Raji (cell line): Measurements from ENCODE around the gene SLC35G6.

Experiments used
- POLR2A ChIP-seq: IDR thresholded peaks from 2 replicates; pipeline ENCODE4 v1.6.1; 2011; ENCODE audit warnings: low read depth, low read length, control low read depth; ENCODE audit not compliant: insufficient read depth

SLC35G6 gene

DNA sequence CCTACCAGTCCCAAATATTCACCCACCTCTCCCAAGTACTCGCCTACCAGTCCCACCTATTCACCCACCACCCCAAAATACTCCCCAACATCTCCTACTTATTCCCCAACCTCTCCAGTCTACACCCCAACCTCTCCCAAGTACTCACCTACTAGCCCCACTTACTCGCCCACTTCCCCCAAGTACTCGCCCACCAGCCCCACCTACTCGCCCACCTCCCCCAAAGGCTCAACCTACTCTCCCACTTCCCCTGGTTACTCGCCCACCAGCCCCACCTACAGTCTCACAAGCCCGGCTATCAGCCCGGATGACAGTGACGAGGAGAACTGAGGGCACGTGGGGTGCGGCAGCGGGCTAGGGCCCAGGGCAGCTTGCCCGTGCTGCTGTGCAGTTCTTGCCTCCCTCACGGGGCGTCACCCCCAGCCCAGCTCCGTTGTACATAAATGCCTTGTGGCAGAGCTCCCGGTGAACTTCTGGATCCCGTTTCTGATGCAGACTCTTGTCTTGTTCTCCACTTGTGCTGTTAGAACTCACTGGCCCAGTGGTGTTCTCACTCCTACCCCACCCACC, 32.7 kb downstream of the SLC35G6 start:
- no peak for TF ChIP-seq POLR2A

DNA sequence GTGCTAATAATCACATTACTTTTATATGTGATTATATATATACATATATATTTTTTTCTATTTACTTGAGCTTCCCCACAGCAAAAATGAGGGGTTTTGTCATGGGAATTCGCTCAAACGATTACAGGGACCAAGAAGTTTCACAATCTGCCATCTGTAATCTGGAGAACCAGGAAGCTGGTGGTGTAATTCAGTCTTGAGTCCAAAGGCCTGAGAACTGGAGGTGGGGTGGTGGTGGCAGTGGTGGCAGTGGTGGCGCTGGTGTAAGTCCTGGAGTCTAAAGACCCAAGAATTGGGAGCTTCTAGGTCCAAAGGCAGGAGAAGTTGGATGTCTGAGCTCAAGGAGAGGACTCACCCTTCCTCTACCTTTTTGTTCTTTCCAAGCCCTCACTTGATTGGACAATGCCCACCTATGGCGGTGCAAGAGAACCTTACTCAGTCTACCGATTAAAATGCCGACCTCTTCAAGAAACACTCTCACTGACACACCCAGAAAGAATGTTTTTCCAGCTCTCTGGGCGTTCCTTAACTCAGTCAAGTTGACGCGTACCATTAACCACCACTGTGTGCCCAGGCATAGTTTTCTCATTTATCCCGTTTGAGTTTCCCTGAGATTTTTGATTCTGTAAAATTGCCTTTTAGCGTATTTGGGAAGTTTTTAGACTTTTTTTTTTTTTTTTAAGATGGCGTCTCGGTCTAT, 34.8 kb downstream of the SLC35G6 start:
- TF ChIP-seq POLR2A, result no peak

DNA sequence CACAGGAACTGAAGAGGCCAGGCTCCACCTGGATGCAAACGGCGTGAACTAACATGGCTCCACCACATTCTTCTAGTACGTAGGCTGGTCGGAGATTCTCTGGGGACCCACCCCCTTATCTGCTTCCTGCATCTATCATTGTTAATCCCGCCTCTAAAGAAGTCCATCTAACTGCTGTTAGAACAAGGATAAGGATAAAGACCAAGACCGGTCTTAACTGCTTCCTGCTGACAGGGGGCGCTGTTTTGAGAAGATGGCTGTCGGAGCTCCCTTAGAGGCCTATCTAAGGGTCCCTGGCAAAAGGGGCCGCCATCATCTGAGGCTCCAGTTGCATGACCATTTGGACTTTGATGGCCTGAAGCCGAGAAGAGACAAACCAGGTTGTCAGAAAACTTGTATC, 41.8 kb downstream of the SLC35G6 start:
- TF ChIP-seq POLR2A, result no peak

DNA sequence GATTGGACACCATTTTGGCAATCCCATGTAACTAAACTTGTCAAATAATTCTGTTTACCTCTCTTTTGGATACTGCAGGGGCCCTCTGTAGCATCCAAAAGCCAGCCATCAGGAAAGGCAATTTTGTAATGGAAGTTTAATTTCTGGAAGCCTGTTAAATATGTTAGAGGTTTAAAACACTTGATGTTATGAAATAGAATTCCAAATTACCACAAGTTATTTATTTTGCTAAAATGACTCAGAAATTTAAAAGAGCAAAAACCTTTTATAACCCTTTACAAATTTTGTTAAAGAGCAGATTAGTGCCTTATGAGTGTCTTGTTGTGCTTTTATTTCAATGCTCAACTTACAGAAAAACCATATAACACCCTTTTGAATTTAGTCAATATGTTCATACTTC, 47.6 kb downstream of the SLC35G6 start:
- TF ChIP-seq POLR2A, result no peak

DNA sequence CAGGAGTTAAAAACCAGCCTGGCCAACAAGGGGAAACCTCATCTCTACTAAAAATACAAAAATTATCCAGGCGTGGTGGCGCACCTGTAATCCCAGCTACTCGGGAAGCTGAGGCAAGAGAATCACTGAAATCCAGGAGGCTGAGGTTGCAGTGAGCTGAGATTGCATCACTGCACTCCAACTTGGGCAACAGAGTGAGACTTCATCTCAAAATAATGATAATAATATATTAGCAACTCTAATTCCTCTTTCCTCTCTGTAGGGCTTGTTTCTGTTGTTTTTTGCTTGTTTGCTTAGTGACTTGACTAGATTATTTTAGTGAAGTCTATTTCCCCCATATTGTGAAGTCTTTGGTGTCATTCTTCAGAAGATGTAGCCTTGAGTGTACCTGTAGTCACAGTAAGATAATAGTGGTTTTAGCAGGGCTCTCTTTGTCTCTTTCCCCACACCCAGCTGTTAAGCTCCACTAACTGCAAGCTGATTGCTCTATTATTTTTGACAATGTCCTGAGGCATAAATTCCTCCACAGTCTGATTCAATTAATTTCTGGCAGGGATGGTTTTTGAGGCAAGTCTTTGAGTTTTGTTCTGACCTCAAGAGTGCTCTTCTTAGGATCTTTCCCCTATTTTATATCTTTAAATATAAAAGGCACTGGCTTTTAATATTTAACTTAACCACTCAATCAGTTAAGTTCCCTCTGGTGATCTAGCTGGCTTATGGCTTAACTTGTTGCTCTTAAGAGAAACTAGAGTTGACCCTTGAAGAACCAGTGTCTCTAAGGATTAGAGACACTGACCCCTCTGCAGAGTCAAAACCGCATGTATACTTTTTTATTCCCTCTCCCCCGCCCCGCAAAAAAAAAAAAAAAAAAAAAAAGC, 49.0 kb downstream of the SLC35G6 start:
- no peak for TF ChIP-seq POLR2A
